Measurements from ENCODE around the gene TPRN.
A peak's percentile ranks its signal among the peaks of the same experiment; 100 is the strongest.

Gene TPRN

DNA sequence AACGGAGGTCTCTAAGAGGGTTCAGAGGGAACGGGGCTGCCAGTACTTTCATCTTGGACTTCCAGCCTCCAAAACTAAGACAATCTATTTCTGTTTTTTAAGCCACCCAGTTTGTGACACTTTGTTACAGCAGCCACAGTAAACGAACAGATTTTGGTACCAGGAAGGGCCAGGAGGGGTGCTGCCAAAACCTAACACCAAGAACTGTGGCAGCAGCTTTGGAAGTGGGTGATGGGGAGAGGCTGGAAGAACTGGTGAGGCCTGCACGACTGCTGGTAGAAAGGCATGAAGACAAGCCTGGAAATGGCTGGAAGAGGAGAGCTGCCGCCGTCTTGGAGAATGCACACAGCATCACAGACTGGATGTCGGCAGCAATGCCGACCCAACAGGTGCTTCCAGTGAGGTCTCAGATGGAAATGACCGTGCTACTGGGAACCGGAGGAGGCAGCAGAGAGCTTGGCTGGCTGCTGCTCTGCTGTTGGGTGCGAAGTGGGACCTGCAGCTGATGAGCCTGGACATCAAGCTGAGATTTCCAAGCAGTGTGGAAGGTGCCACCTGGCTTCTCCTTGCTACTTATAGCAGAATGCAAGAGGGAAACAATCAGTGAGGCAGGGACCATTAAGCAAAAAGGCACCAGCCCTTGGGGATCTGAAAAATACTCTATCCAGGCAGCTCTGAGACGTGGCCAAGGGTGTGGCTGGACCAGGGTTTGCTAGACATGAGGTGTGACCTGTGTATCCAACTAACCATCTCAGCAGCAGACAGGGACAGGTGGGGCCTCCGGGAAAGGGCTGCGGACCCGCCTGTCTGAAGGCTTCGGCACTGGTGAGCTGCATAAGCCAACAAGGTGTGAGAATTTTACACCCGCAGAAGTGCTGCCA, 24.0 kb downstream of the TPRN start:
- H3K36me3 ChIP-seq (ENCODE audit: insufficient read depth, low read length), result peaks cover 20% of the 10 kb centered on the region

DNA sequence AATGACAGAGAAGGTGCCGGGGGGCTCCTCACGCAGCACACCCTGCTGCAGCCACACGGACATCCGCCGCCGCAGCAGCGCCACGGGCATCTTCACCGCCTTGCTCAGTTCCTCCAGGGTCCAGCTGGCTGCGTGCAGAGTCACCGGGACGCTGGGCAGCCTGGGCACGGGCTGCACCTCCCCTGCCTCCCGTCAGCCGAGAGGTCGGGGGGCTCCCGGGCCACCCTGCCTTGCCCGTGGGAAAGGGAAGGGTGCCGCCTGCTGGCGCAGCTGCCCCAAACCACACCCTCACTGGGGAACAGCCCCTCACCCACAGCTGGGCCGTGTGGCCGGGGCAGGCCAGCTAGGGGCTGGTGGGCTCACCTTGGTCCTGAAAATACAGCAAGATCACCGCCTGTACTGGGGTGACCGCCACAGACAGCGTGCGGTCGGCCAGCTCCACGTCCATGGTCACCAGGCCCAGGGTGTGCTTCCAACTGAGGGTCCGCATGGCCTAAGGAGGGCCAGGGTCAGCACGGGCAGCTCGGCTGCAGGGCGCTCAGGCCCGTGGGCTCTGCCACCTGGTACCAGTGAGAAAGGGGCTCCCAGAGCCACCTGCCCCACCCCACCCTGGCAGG, 25.1 kb downstream of the TPRN start:
- no peaks in the 10 kb centered on the region for H3K79me2 ChIP-seq (ENCODE audit: insufficient read depth, low read length)
- no peak overlapping the region for H3K4me3 ChIP-seq (ENCODE audit: low read depth, low read length, poor library complexity, severe bottlenecking)
- peaks cover 11% of the 10 kb centered on the region for H3K4me1 ChIP-seq (ENCODE audit: insufficient read depth, low read length, severe bottlenecking)
- H3F3A ChIP-seq (ENCODE audit: insufficient read depth, low read length), result peaks cover 4% of the 10 kb centered on the region; the same call in 1 of the 2 replicates
- no peaks in the 10 kb centered on the region for H3K9me2 ChIP-seq (ENCODE audit: low read depth, low read length)
- no peak overlapping the region for H2AFZ ChIP-seq (ENCODE audit: low read length)
- TF ChIP-seq EZH2 (IDR thresholded peaks at IDR 0.05; ENCODE audit: borderline replicate concordance, low read length), result no peak
- TF ChIP-seq, protein P1, sequence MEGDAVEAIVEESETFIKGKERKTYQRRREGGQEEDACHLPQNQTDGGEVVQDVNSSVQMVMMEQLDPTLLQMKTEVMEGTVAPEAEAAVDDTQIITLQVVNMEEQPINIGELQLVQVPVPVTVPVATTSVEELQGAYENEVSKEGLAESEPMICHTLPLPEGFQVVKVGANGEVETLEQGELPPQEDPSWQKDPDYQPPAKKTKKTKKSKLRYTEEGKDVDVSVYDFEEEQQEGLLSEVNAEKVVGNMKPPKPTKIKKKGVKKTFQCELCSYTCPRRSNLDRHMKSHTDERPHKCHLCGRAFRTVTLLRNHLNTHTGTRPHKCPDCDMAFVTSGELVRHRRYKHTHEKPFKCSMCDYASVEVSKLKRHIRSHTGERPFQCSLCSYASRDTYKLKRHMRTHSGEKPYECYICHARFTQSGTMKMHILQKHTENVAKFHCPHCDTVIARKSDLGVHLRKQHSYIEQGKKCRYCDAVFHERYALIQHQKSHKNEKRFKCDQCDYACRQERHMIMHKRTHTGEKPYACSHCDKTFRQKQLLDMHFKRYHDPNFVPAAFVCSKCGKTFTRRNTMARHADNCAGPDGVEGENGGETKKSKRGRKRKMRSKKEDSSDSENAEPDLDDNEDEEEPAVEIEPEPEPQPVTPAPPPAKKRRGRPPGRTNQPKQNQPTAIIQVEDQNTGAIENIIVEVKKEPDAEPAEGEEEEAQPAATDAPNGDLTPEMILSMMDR (IDR thresholded peaks at IDR 0.05; ENCODE audit: low read length), result peak; percentile 58
- H4K20me1 ChIP-seq (ENCODE audit: insufficient read depth, low read length), result no peaks in the 10 kb centered on the region
- H3K9me3 ChIP-seq (ENCODE audit: low read length), result no peaks in the 10 kb centered on the region
- peaks cover 10% of the 10 kb centered on the region for H3K36me3 ChIP-seq (ENCODE audit: insufficient read depth, low read length)
- H3K27ac ChIP-seq (ENCODE audit: low read depth, low read length, poor library complexity, severe bottlenecking), result no peak overlapping the region
- H3K9ac ChIP-seq (ENCODE audit: low read length), result no peak overlapping the region
- peaks cover 3% of the 10 kb centered on the region; the same call in 1 of the 2 replicates for H3K27me3 ChIP-seq (ENCODE audit: insufficient read depth, low read length)
- peak overlapping the region; percentile 5; the same call in 1 of the 2 replicates for H3K4me2 ChIP-seq (ENCODE audit: low read length)

More for the DNA sequence above, 24.0 kb downstream of the TPRN start:
- Histone ChIP-seq H3F3A (ENCODE audit: insufficient read depth, low read length) (peaks cover 4% of the 10 kb centered on the region; the same call in 1 of the 2 replicates), H3K27me3 (ENCODE audit: insufficient read depth, low read length) (peaks cover 3% of the 10 kb centered on the region; the same call in 1 of the 2 replicates), H3K27ac (ENCODE audit: low read depth, low read length, poor library complexity, severe bottlenecking) (no peak overlapping the region), H3K9me3 (ENCODE audit: low read length) (no peaks in the 10 kb centered on the region), H3K9ac (ENCODE audit: low read length) (no peak overlapping the region), H3K4me1 (ENCODE audit: insufficient read depth, low read length, severe bottlenecking) (peaks cover 11% of the 10 kb centered on the region), H3K4me2 (ENCODE audit: low read length) (no peak overlapping the region), H2AFZ (ENCODE audit: low read length) (no peak overlapping the region), H3K79me2 (ENCODE audit: insufficient read depth, low read length) (no peaks in the 10 kb centered on the region), H4K20me1 (ENCODE audit: insufficient read depth, low read length) (no peaks in the 10 kb centered on the region), H3K9me2 (ENCODE audit: low read depth, low read length) (no peaks in the 10 kb centered on the region), H3K4me3 (ENCODE audit: low read depth, low read length, poor library complexity, severe bottlenecking) (no peak overlapping the region)
- no peak for TF ChIP-seq EZH2 (IDR thresholded peaks at IDR 0.05; ENCODE audit: borderline replicate concordance, low read length)
- TF ChIP-seq, protein P1 (IDR thresholded peaks at IDR 0.05; ENCODE audit: low read length), result peak; percentile 73

DNA sequence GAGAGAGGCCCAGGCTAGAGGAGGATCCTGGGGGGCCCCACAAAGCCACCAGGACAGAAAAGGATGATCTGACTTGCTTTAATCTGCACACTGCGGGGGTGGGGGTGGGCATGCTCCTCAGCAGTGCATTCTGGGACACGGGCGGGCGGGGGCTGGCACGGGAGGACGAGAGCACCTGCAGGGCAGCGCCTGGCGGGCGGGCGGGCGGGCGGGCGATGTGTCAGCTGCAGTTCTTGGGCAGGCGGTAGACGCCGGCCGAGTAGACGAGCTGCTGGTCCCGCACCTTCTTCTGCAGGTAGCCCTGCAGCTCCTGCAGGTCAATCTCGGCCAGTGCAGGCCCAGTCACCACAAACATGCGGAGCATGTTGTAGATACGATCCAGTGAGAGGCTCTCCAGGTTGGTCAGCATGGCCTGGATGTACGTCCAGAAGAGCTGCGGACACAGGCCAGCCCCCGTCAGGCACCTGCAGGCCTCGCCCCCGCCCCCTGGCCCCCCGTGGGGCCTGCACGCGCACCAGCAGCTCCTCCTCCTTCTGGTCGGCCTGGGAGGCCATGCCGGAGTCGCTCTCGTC, 25.7 kb downstream of the TPRN start:
- no peak overlapping the region for H3K9ac ChIP-seq (ENCODE audit: low read length)

More for the DNA sequence above, 25.7 kb downstream of the TPRN start:
- no peaks in the 10 kb centered on the region for H4K20me1 ChIP-seq (ENCODE audit: insufficient read depth, low read length)
- peaks cover 4% of the 10 kb centered on the region; the same call in 1 of the 2 replicates for H3K36me3 ChIP-seq (ENCODE audit: insufficient read depth, low read length)
- no peak overlapping the region for H2AFZ ChIP-seq (ENCODE audit: low read length)
- no peak overlapping the region for H3K27ac ChIP-seq (ENCODE audit: low read depth, low read length, poor library complexity, severe bottlenecking)
- H3K9me3 ChIP-seq (ENCODE audit: low read length), result no peaks in the 10 kb centered on the region
- no peaks in the 10 kb centered on the region for H3K79me2 ChIP-seq (ENCODE audit: insufficient read depth, low read length)
- peaks cover 7% of the 10 kb centered on the region; the same call in 1 of the 2 replicates for H3K27me3 ChIP-seq (ENCODE audit: insufficient read depth, low read length)
- no peaks in the 10 kb centered on the region for H3K9me2 ChIP-seq (ENCODE audit: low read depth, low read length)
- no peak overlapping the region for H3K4me3 ChIP-seq (ENCODE audit: low read depth, low read length, poor library complexity, severe bottlenecking)
- peaks cover 4% of the 10 kb centered on the region; the same call in 1 of the 2 replicates for H3F3A ChIP-seq (ENCODE audit: insufficient read depth, low read length)
- TF ChIP-seq EZH2 (IDR thresholded peaks at IDR 0.05; ENCODE audit: borderline replicate concordance, low read length), result no peak
- TF ChIP-seq, protein P1 (IDR thresholded peaks at IDR 0.05; ENCODE audit: low read length), result no peak
- peak overlapping the region; percentile 20; the same call in 1 of the 2 replicates for H3K4me2 ChIP-seq (ENCODE audit: low read length)
- H3K4me1 ChIP-seq (ENCODE audit: insufficient read depth, low read length, severe bottlenecking), result peaks cover 17% of the 10 kb centered on the region

Measured in OCI-LY1 (cell line).